Measurements from ENCODE around the gene MYCN.
"Not testable (repeated sequence)": the region's sequence is repeated elsewhere in the genome, so short reads cannot be mapped to it uniquely, and the experiment has no call there.

Gene MYCN

GRCh38 chr2:15945909-15946705 lies 5.8 kb downstream of the MYCN start:
- no peak for DNase-seq

GRCh38 chr2:15946983-15947382 lies 6.6 kb downstream of the MYCN start:
- DNase-seq = no peak

- DNase-seq = no peak
These were observed 7.1 kb downstream of the MYCN start for GRCh38 chr2:15947431-15947830.

- DNase-seq = no peak
These were observed 8.3 kb downstream of the MYCN start for GRCh38 chr2:15948704-15948957.

GRCh38 chr2:15949126-15949525 lies 8.8 kb downstream of the MYCN start:
- no peak for DNase-seq

GRCh38 chr2:15949551-15949950 lies 9.2 kb downstream of the MYCN start:
- DNase-seq = no peak

- no peak for DNase-seq
These were observed 10.0 kb downstream of the MYCN start for GRCh38 chr2:15950088-15950952.

GRCh38 chr2:15951936-15952335 lies 11.6 kb downstream of the MYCN start:
- DNase-seq = not testable (repeated sequence)

- DNase-seq = no peak
These were observed 12.2 kb downstream of the MYCN start for GRCh38 chr2:15952451-15953146.

- DNase-seq = no peak
These were observed 12.8 kb downstream of the MYCN start for GRCh38 chr2:15953147-15953630.

GRCh38 chr2:15953891-15954680 lies 13.7 kb downstream of the MYCN start:
- DNase-seq = no peak

- DNase-seq = no peak
These were observed 14.4 kb downstream of the MYCN start for GRCh38 chr2:15954761-15955160.

GRCh38 chr2:15955232-15955988 lies 15.1 kb downstream of the MYCN start:
- DNase-seq = no peak

- DNase-seq = no peak
These were observed 15.9 kb downstream of the MYCN start for GRCh38 chr2:15956230-15956629.

GRCh38 chr2:15956751-15957736 lies 16.7 kb downstream of the MYCN start:
- DNase-seq = no peak

- no peak for DNase-seq
These were observed 17.7 kb downstream of the MYCN start for GRCh38 chr2:15957881-15958713.

- DNase-seq = no peak
These were observed 19.2 kb downstream of the MYCN start for GRCh38 chr2:15959331-15960153.

- DNase-seq = not testable (repeated sequence)
These were observed 19.8 kb downstream of the MYCN start for GRCh38 chr2:15960154-15960520.

Data from activated CD4-positive, alpha-beta T cell treated with anti-CD3 and anti-CD28 coated beads, Interleukin-2, amount 50 U/mL, for 4 hours (primary cell).